ENCODE results near the gene SIX5.

DNA sequence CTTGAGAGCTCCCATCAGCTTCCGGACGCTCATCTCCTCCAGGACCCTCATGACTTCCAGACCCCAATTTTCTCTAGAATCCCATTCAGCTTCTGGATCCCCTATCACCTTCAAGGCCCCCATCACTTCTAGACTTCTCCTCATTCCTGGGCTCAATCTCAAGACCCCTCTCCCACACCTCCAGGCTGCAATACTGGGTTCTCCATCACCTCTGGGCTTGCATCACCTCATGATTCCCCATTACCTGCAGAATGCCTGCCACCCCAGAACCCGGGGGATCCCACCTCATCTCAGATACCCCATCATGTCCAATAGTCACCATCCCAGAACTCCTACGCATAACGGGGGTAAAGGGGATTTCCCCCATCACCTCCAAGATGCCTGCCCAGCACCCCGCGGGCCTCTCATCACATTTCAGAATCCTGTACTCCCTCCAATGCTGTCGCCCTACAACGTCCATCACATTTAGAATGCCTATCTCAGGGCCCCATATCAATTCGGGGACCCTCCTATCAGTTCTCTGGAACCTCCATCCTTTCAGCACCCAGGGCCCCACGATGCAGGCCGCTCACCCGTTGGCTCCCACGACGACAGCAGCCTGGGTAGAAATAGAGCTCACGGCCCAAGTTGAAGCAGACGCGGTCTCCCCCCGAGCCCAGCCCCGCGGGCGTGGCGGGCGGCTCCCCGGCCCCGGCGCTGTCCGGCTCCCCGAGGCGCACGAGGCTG is 22.9 kb upstream of the SIX5 start:
- TF ChIP-seq CTCF (IDR thresholded peaks at IDR 0.05) (no peak), POLR2A (IDR thresholded peaks at IDR 0.05) (no peak), POLR2AphosphoS5 (IDR thresholded peaks at IDR 0.05; ENCODE audit: insufficient read depth in 1 of 2, low read depth in 1 of 2) (no peak)
